ENCODE results near the gene ZC3H6.

DNA sequence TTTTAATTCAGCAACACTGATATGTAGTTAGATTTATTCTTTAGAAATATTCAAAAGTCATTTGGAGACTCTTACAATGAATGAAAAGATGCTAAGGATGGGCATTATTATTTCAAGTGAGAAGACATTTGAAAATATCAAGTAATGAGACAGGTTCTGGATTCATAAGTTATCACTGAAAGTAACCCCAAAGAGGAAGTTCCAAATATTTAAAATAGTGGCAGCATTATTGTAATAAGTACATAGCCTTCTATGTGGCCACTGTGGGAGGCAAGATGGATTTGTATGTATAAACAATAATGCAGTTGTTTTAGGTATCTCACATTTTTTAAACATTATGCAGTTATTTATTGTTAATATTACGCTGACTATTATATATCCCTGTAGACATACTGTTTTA is 29.7 kb downstream of the ZC3H6 start:
- TF ChIP-seq POLR2AphosphoS5 (IDR thresholded peaks at IDR 0.05; ENCODE audit: low read depth) (no peak), GABPA (IDR thresholded peaks at IDR 0.05; ENCODE audit: low read depth) (no peak), SPI1 (IDR thresholded peaks at IDR 0.05; ENCODE audit: borderline replicate concordance, low read depth) (no peak)
- TF ChIP-seq, protein P1, sequence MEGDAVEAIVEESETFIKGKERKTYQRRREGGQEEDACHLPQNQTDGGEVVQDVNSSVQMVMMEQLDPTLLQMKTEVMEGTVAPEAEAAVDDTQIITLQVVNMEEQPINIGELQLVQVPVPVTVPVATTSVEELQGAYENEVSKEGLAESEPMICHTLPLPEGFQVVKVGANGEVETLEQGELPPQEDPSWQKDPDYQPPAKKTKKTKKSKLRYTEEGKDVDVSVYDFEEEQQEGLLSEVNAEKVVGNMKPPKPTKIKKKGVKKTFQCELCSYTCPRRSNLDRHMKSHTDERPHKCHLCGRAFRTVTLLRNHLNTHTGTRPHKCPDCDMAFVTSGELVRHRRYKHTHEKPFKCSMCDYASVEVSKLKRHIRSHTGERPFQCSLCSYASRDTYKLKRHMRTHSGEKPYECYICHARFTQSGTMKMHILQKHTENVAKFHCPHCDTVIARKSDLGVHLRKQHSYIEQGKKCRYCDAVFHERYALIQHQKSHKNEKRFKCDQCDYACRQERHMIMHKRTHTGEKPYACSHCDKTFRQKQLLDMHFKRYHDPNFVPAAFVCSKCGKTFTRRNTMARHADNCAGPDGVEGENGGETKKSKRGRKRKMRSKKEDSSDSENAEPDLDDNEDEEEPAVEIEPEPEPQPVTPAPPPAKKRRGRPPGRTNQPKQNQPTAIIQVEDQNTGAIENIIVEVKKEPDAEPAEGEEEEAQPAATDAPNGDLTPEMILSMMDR (IDR thresholded peaks at IDR 0.05; ENCODE audit: insufficient read depth, low read length), result no peak
- TF ChIP-seq, protein P2, sequence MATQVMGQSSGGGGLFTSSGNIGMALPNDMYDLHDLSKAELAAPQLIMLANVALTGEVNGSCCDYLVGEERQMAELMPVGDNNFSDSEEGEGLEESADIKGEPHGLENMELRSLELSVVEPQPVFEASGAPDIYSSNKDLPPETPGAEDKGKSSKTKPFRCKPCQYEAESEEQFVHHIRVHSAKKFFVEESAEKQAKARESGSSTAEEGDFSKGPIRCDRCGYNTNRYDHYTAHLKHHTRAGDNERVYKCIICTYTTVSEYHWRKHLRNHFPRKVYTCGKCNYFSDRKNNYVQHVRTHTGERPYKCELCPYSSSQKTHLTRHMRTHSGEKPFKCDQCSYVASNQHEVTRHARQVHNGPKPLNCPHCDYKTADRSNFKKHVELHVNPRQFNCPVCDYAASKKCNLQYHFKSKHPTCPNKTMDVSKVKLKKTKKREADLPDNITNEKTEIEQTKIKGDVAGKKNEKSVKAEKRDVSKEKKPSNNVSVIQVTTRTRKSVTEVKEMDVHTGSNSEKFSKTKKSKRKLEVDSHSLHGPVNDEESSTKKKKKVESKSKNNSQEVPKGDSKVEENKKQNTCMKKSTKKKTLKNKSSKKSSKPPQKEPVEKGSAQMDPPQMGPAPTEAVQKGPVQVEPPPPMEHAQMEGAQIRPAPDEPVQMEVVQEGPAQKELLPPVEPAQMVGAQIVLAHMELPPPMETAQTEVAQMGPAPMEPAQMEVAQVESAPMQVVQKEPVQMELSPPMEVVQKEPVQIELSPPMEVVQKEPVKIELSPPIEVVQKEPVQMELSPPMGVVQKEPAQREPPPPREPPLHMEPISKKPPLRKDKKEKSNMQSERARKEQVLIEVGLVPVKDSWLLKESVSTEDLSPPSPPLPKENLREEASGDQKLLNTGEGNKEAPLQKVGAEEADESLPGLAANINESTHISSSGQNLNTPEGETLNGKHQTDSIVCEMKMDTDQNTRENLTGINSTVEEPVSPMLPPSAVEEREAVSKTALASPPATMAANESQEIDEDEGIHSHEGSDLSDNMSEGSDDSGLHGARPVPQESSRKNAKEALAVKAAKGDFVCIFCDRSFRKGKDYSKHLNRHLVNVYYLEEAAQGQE (IDR thresholded peaks at IDR 0.05; ENCODE audit: insufficient replicate concordance, low read depth), result no peak
